ENCODE results near the gene FUZ. TPM values are rescaled to one million over a fixed set of nuclear protein-coding genes. Genes with fewer than 3 reads are reported as not detected.
A peak's percentile ranks its signal among the peaks of the same experiment; 100 is the strongest.

FUZ gene
- total RNA-seq, 6 donors from 2014 or later: 17.3 to 43.0 (median 22.3) TPM

GRCh38 chr19:49761625-49762311 lies 51.3 kb downstream of the FUZ start:
- no peak for TF ChIP-seq POLR2A (IDR thresholded peaks at IDR 0.05)
- TF ChIP-seq POLR2AphosphoS5 (IDR thresholded peaks at IDR 0.05): no peak
- TF ChIP-seq EP300 (IDR thresholded peaks at IDR 0.05): no peak
- peak in 1 of 6 experiments; percentile 28 for TF ChIP-seq CTCF (IDR thresholded peaks at IDR 0.05)
- WGBS, 2 donors: 59 to 61% methylated on average over 3 to 14 of the region's 16 CpGs
- DNase-seq (no peak), ATAC-seq (ENCODE audit: low FRiP score in 2 of 2) (no peak)
- H3K36me3 ChIP-seq: no peaks in the 10 kb centered on the region
- no peaks in the 10 kb centered on the region for H3K27me3 ChIP-seq
- H3K4me1 ChIP-seq: peaks cover 5 to 8% (median 7%) of the 10 kb centered on the region in 4 donors
- no peak overlapping the region for H3K4me3 ChIP-seq
- peaks cover 0 to 1% (median 0%) of the 10 kb centered on the region in 4 donors for H3K9me3 ChIP-seq
- peak overlapping the region; percentile 20 to 52 (median 46) for H3K27ac ChIP-seq

GRCh38 chr19:49761249-49761624 lies 51.9 kb downstream of the FUZ start:
- WGBS, 2 donors: 78% methylated on average over 1 of the region's 1 CpG
- no peak overlapping the region for H3K4me3 ChIP-seq
- DNase-seq: no peak
- H3K4me1 ChIP-seq: peaks cover 5 to 8% (median 7%) of the 10 kb centered on the region in 4 donors
- H3K27ac ChIP-seq: peak overlapping the region; percentile 20 to 52 (median 46)
- ATAC-seq (ENCODE audit: low FRiP score in 2 of 2): no peak
- peaks cover 0 to 3% (median 1%) of the 10 kb centered on the region in 4 donors for H3K9me3 ChIP-seq
- no peaks in the 10 kb centered on the region for H3K36me3 ChIP-seq
- H3K27me3 ChIP-seq: no peaks in the 10 kb centered on the region
- TF ChIP-seq CTCF (IDR thresholded peaks at IDR 0.05) (no peak), EP300 (IDR thresholded peaks at IDR 0.05) (no peak), POLR2A (IDR thresholded peaks at IDR 0.05) (no peak), POLR2AphosphoS5 (IDR thresholded peaks at IDR 0.05) (no peak)

GRCh38 chr19:49758292-49758691 lies 54.8 kb downstream of the FUZ start:
- H3K27me3 ChIP-seq: no peaks in the 10 kb centered on the region
- 37 to 52% methylated on average over 6 to 7 of the region's 7 CpGs for WGBS, 2 donors
- DNase-seq (no peak), ATAC-seq (ENCODE audit: low FRiP score in 2 of 2) (peak in 1 of 2 donors; percentile 80)
- H3K36me3 ChIP-seq: no peaks in the 10 kb centered on the region
- H3K4me3 ChIP-seq: no peak overlapping the region
- no peak overlapping the region for H3K27ac ChIP-seq
- peaks cover 0 to 9% (median 5%) of the 10 kb centered on the region in 4 donors for H3K9me3 ChIP-seq
- no peaks in the 10 kb centered on the region for H3K4me1 ChIP-seq
- TF ChIP-seq POLR2AphosphoS5 (IDR thresholded peaks at IDR 0.05) (no peak), POLR2A (IDR thresholded peaks at IDR 0.05) (no peak), CTCF (IDR thresholded peaks at IDR 0.05) (no peak), EP300 (IDR thresholded peaks at IDR 0.05) (no peak)

Small RNAs within 50 kb of the gene (small RNA-seq; reads per million reads assigned to genes)
- 0 reads per million in 4 donors for gene MIR4749
- gene MIR6799: 0 reads per million in 4 donors
- gene RNU6-841P: 0 reads per million in 4 donors

Other genes starting within 250 kb of the FUZ start
- 10 to 100 TPM; 30.3 to 72.3 (median 57.9) TPM for gene NOSIP, start 232.7 kb downstream of the FUZ start, total RNA-seq
- 10 to 100 TPM in 1 of 6 donors, 1 to 10 TPM in 5; 3.8 to 10.0 (median 7.1) TPM for gene PRRG2, start 232.0 kb downstream of the FUZ start, total RNA-seq
- 10 to 100 TPM; 12.6 to 51.9 (median 33.7) TPM for gene PRR12, start 222.1 kb downstream of the FUZ start, total RNA-seq
- gene RRAS, start 173.1 kb downstream of the FUZ start, total RNA-seq: 100 to 1,000 TPM in 3 of 6 donors, 10 to 100 TPM in 3; 81.7 to 160 (median 107) TPM
- 10 to 100 TPM; 28.6 to 98.5 (median 71.0) TPM for gene SCAF1, start 171.1 kb downstream of the FUZ start, total RNA-seq
- 100 to 1,000 TPM in 3 of 6 donors, 10 to 100 TPM in 3; 50.5 to 210 (median 99.1) TPM for gene IRF3, start 147.4 kb downstream of the FUZ start, total RNA-seq
- 10 to 100 TPM in 3 of 6 donors, 1 to 10 TPM in 3; 4.2 to 21.3 (median 14.1) TPM for gene BCL2L12, start 147.4 kb downstream of the FUZ start, total RNA-seq
- gene PRMT1, start 136.0 kb downstream of the FUZ start, total RNA-seq: 100 to 1,000 TPM in 2 of 6 donors, 10 to 100 TPM in 4; 65.6 to 155 (median 82.0) TPM
- gene ADM5, start 123.7 kb downstream of the FUZ start, total RNA-seq: 1 to 10 TPM in 4 of 6 donors, under 1 TPM in 1, not detected in 1; 0.55 to 3.0 (median 1.5) TPM
- 10 to 100 TPM in 1 of 6 donors, 1 to 10 TPM in 2, under 1 TPM in 1, not detected in 2; 0.46 to 17.2 (median 4.6) TPM for gene CPT1C, start 122.2 kb downstream of the FUZ start, total RNA-seq
- gene TSKS, start 50.0 kb downstream of the FUZ start, total RNA-seq: under 1 TPM in 3 of 6 donors, not detected in 3; 0.15 to 0.91 (median 0.37) TPM
- 100 to 1,000 TPM in 1 of 6 donors, 10 to 100 TPM in 5; 46.0 to 113 (median 77.6) TPM for gene AP2A1, start 46.3 kb downstream of the FUZ start, total RNA-seq
- gene MED25, start 5.0 kb upstream of the FUZ start, total RNA-seq: 100 to 1,000 TPM in 1 of 6 donors, 10 to 100 TPM in 5; 41.7 to 110 (median 61.2) TPM
- 100 to 1,000 TPM in 3 of 6 donors, 10 to 100 TPM in 3; 60.2 to 136 (median 106) TPM for gene PTOV1, start 37.9 kb upstream of the FUZ start, total RNA-seq
- gene PNKP, start 54.3 kb upstream of the FUZ start, total RNA-seq: 100 to 1,000 TPM in 2 of 6 donors, 10 to 100 TPM in 4; 47.6 to 321 (median 88.6) TPM
- 10 to 100 TPM; 11.8 to 35.5 (median 25.7) TPM for gene AKT1S1, start 64.1 kb upstream of the FUZ start, total RNA-seq
- 100 to 1,000 TPM in 1 of 6 donors, 10 to 100 TPM in 5; 22.9 to 140 (median 61.2) TPM for gene TBC1D17, start 64.4 kb upstream of the FUZ start, total RNA-seq
- gene IL4I1, start 83.6 kb upstream of the FUZ start, total RNA-seq: 1 to 10 TPM in 5 of 6 donors, under 1 TPM in 1; 0.44 to 7.3 (median 2.1) TPM
- 10 to 100 TPM; 10.0 to 25.8 (median 15.3) TPM for gene ATF5, start 115.9 kb upstream of the FUZ start, total RNA-seq
- gene NUP62, start 116.2 kb upstream of the FUZ start, total RNA-seq: 10 to 100 TPM; 34.7 to 44.4 (median 40.1) TPM
- gene SIGLEC11, start 147.9 kb upstream of the FUZ start, total RNA-seq: 1 to 10 TPM; 2.0 to 7.3 (median 4.4) TPM
- gene VRK3, start 212.1 kb upstream of the FUZ start, total RNA-seq: 10 to 100 TPM; 28.6 to 82.8 (median 38.4) TPM
- 10 to 100 TPM in 1 of 6 donors, 1 to 10 TPM in 5; 3.8 to 12.5 (median 6.3) TPM for gene ZNF473, start 212.7 kb upstream of the FUZ start, total RNA-seq

Data from upper lobe of left lung (tissue), 6 donors.